OCI-LY3 (cell line): ENCODE measurements around the gene LTBP2.

Experiments used
- H2AFZ ChIP-seq: fragments of 200-600, 300-600 bp; shearing (Covaris generic); 2 replicates; pipeline ENCODE4 v1.6.0; 2014; ENCODE audit warnings: antibody characterized with exemption, low read depth, low read length
- H3K27ac ChIP-seq: fragments of 200-600, 300-600 bp; sonication (generic); 2 replicates; pipeline ENCODE4 v1.5.1; 2014; ENCODE audit warnings: mild to moderate bottlenecking, low read length, moderate library complexity, mixed read lengths
- H3K27me3 ChIP-seq: fragments of 200-600, 300-600 bp; sonication (generic); 2 replicates; pipeline ENCODE4 v1.6.1; 2014; ENCODE audit warnings: low read depth, low read length, mixed read lengths
- H3K36me3 ChIP-seq: fragments of 200-600, 300-600 bp; sonication (generic); replicated peaks from 2 replicates; pipeline ENCODE3; 2014; ENCODE audit warnings: low read depth, low read length, mixed read lengths
- H3K4me1 ChIP-seq: fragments of 300-600, 200-600 bp; sonication (generic); 2 replicates; pipeline ENCODE4 v1.6.1; 2014; ENCODE audit warnings: low read length, mixed read lengths
- H3K4me2 ChIP-seq: fragments of 200-600, 300-600 bp; sonication (generic); 2 replicates; pipeline ENCODE4 v1.6.1; 2014; ENCODE audit warnings: low read length, mixed read lengths
- H3K4me3 ChIP-seq: fragments of 300-600, 200-600 bp; sonication (generic); 2 replicates; pipeline ENCODE4 v1.5.1; 2014; ENCODE audit warnings: antibody characterized with exemption, mild to moderate bottlenecking, low read length, moderate library complexity
- H3K79me2 ChIP-seq: fragments of 300-600, 200-600 bp; shearing (Covaris generic); 2 replicates; pipeline ENCODE4 v1.6.1; 2014; ENCODE audit warnings: mild to moderate bottlenecking, low read length, mixed read lengths
- H3K9ac ChIP-seq: fragments of 300-600, 200-600 bp; shearing (Covaris generic); 2 replicates; pipeline ENCODE4 v1.6.0; 2014; ENCODE audit warnings: mild to moderate bottlenecking, low read length, moderate library complexity
- H3K9me3 ChIP-seq: fragments of 200-600, 300-600 bp; shearing (Covaris generic); 2 replicates; pipeline ENCODE4 v1.6.1; 2014; ENCODE audit warnings: low read length, mixed read lengths; ENCODE audit not compliant: insufficient read depth
- H4K20me1 ChIP-seq: fragments of 200-600, 300-600 bp; sonication (generic); 2 replicates; pipeline ENCODE4 v1.6.1; 2016; ENCODE audit warnings: low read length, mixed read lengths; ENCODE audit not compliant: insufficient read depth
- CTCF ChIP-seq: fragments of 200-600, 300-600 bp; sonication (generic); IDR thresholded peaks from 2 replicates; pipeline ENCODE4 v1.5.1; 2014; ENCODE audit warnings: antibody characterized with exemption, low read length, low read depth
- EZH2phosphoT487 ChIP-seq: fragments of 200-600 bp; shearing (Covaris generic); IDR thresholded peaks from 2 replicates; pipeline ENCODE4 v1.6.1; 2018; ENCODE audit warnings: antibody characterized with exemption, mixed run types, low read depth

LTBP2 gene

DNA sequence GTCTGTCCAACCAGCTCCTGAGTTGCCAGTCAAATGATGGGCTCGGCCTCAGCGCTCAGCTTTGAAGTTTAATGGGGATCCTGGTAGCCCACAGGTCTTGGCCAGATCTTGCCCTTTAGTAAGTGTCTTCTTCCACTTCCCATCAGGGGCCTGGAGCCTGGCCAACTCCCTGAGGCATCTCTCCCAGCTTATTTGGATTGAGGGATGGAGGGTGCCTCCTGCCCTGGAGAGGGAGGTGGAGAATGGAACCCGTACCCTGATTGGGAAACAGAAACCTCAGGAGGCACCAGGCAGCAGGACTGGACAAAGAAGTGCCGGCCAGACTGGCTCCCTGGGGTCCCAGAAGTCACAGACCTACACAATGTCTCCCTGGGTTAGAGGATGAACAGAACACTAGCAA is 40.5 kb upstream of the LTBP2 start:
- no peak overlapping the region for H3K4me3 ChIP-seq
- no peak overlapping the region for H2AFZ ChIP-seq
- no peaks in the 10 kb centered on the region for H4K20me1 ChIP-seq
- TF ChIP-seq EZH2phosphoT487, result no peak
- TF ChIP-seq CTCF, result no peak
- H3K9me3 ChIP-seq, result no peaks in the 10 kb centered on the region
- no peak overlapping the region for H3K4me2 ChIP-seq
- H3K9ac ChIP-seq, result no peak overlapping the region
- no peak overlapping the region for H3K27ac ChIP-seq
- no peaks in the 10 kb centered on the region for H3K79me2 ChIP-seq
- peaks cover 3% of the 10 kb centered on the region for H3K36me3 ChIP-seq
- H3K27me3 ChIP-seq, result no peaks in the 10 kb centered on the region
- no peaks in the 10 kb centered on the region for H3K4me1 ChIP-seq

DNA sequence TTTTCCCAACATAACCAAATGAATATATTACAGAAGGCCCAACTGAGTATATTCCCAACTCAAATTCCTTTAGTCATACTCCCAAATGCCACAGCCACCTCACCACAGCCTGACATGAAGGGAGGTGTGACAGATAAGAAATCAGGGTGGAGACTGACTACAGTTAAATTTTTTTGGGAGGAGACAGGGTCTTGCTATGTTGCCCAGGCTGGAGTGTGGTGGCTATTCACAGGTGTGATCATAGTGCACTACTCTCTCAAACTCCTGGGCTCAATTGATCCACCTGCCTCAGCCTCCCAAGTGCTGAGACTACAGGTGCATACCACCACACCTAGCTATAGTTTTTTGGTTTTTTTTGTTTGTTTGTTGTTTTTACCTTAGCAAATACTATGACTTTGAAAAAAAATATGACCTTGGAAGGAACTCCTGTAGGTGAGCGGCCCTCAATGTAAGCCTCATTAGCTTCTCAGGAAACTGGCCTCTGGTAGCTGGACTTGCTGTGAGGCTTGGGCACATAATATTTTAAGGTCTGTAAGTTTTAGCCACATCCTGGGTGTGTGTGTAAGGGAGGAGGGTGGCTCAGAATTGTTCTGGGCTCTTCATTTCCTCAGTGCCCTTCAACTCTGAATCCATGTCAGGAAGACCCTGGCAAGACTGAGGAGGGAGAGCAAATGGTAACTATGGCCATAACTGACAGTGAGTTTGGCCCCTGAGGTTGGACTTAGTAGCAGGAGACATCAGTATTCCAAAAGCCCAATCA is 39.1 kb upstream of the LTBP2 start:
- H3K4me1 ChIP-seq, result no peaks in the 10 kb centered on the region
- H3K79me2 ChIP-seq, result no peaks in the 10 kb centered on the region
- TF ChIP-seq EZH2phosphoT487, result no peak
- no peak for TF ChIP-seq CTCF
- no peaks in the 10 kb centered on the region for H3K27me3 ChIP-seq
- H3K27ac ChIP-seq, result no peak overlapping the region
- H3K9ac ChIP-seq, result no peak overlapping the region
- no peak overlapping the region for H3K4me3 ChIP-seq
- H3K9me3 ChIP-seq, result no peaks in the 10 kb centered on the region
- H3K36me3 ChIP-seq, result peaks cover 3% of the 10 kb centered on the region
- no peak overlapping the region for H2AFZ ChIP-seq
- no peak overlapping the region for H3K4me2 ChIP-seq
- no peaks in the 10 kb centered on the region for H4K20me1 ChIP-seq

- TF ChIP-seq CTCF, result no peak
- no peak for TF ChIP-seq EZH2phosphoT487
- Histone ChIP-seq H3K4me2 (no peak overlapping the region), H3K27me3 (no peaks in the 10 kb centered on the region), H2AFZ (no peak overlapping the region), H3K9ac (no peak overlapping the region), H4K20me1 (no peaks in the 10 kb centered on the region), H3K9me3 (no peaks in the 10 kb centered on the region), H3K4me3 (no peak overlapping the region), H3K4me1 (no peaks in the 10 kb centered on the region), H3K79me2 (no peaks in the 10 kb centered on the region), H3K27ac (no peak overlapping the region), H3K36me3 (no peaks in the 10 kb centered on the region)
Observed at GRCh38 chr14:74649673-74650072, 37.6 kb upstream of the LTBP2 start.

- Histone ChIP-seq H3K36me3 (no peaks in the 10 kb centered on the region), H2AFZ (no peak overlapping the region), H3K4me2 (no peak overlapping the region), H3K27me3 (no peaks in the 10 kb centered on the region), H3K27ac (no peak overlapping the region), H3K9me3 (no peaks in the 10 kb centered on the region), H3K79me2 (no peaks in the 10 kb centered on the region), H3K9ac (no peak overlapping the region), H4K20me1 (no peaks in the 10 kb centered on the region), H3K4me1 (no peaks in the 10 kb centered on the region), H3K4me3 (no peak overlapping the region)
- TF ChIP-seq EZH2phosphoT487 (no peak), CTCF (no peak)
Observed at GRCh38 chr14:74649167-74649566, 37.1 kb upstream of the LTBP2 start.
